ENCODE results near the gene PIK3R5. TPM values are rescaled to one million over a fixed set of nuclear protein-coding genes. Genes with fewer than 3 reads are reported as not detected.
"Not testable (repeated sequence)": the region's sequence is repeated elsewhere in the genome, so short reads cannot be mapped to it uniquely, and the experiment has no call there.

The PIK3R5 gene
- total RNA-seq, 4 donors from 2014 or later: 17.8 to 62.1 (median 22.5) TPM

GRCh38 chr17:8994319-8994718 lies 28.8 kb upstream of the PIK3R5 start:
- TF ChIP-seq POLR2A (IDR thresholded peaks at IDR 0.05): no peak
- TF ChIP-seq CTCF (IDR thresholded peaks at IDR 0.05): peak; percentile 39 to 70 (median 53)
- DNase-seq (ENCODE audit: low spot score in 2 of 2): peak in 1 of 2 donors; percentile 31
- Histone ChIP-seq H3K36me3 (no peaks in the 10 kb centered on the region), H3K9me3 (peaks cover 0 to 4% (median 1%) of the 10 kb centered on the region in 4 donors), H3K27me3 (no peaks in the 10 kb centered on the region), H3K27ac (no peak overlapping the region), H3K4me1 (no peaks in the 10 kb centered on the region), H3K4me3 (no peak overlapping the region)
- WGBS, 2 donors: 66 to 77% methylated on average over 7 of the region's 7 CpGs

- no peaks in the 10 kb centered on the region for H3K4me1 ChIP-seq
- H3K27me3 ChIP-seq: no peaks in the 10 kb centered on the region
- H3K36me3 ChIP-seq: no peaks in the 10 kb centered on the region
- peaks cover 0 to 4% (median 1%) of the 10 kb centered on the region in 4 donors for H3K9me3 ChIP-seq
- 41 to 49% methylated on average over 7 to 8 of the region's 10 CpGs for WGBS, 2 donors
- TF ChIP-seq POLR2A (IDR thresholded peaks at IDR 0.05) (no peak), CTCF (IDR thresholded peaks at IDR 0.05) (peak; percentile 55 to 75 (median 71))
- no peak overlapping the region for H3K27ac ChIP-seq
- peak; percentile 54 to 79 for DNase-seq (ENCODE audit: low spot score in 2 of 2)
- no peak overlapping the region for H3K4me3 ChIP-seq
These were observed 26.2 kb upstream of the PIK3R5 start for GRCh38 chr17:8991514-8992285.

GRCh38 chr17:8988263-8988935 lies 22.9 kb upstream of the PIK3R5 start:
- H3K9me3 ChIP-seq; H3K27ac ChIP-seq; H3K27me3 ChIP-seq; DNase-seq (ENCODE audit: low spot score in 2 of 2); H3K4me1 ChIP-seq; H3K4me3 ChIP-seq; H3K36me3 ChIP-seq: not testable (repeated sequence)
- WGBS, 2 donors: 32 to 78% methylated on average over 2 of the region's 2 CpGs

GRCh38 chr17:8986295-8986694 lies 20.8 kb upstream of the PIK3R5 start:
- H3K27me3 ChIP-seq: no peaks in the 10 kb centered on the region
- no peak overlapping the region for H3K4me3 ChIP-seq
- 85 to 90% methylated on average over 2 of the region's 2 CpGs for WGBS, 2 donors
- peaks cover 0 to 7% (median 0%) of the 10 kb centered on the region in 4 donors for H3K9me3 ChIP-seq
- no peaks in the 10 kb centered on the region for H3K4me1 ChIP-seq
- H3K27ac ChIP-seq: no peak overlapping the region
- TF ChIP-seq CTCF (IDR thresholded peaks at IDR 0.05) (no peak), POLR2A (IDR thresholded peaks at IDR 0.05) (no peak), EP300 (IDR thresholded peaks at IDR 0.05) (no peak)
- H3K36me3 ChIP-seq: no peaks in the 10 kb centered on the region
- no peak for DNase-seq (ENCODE audit: low spot score in 2 of 2)

GRCh38 chr17:8985054-8985701 lies 19.7 kb upstream of the PIK3R5 start:
- Histone ChIP-seq H3K4me3 (no peak overlapping the region), H3K27me3 (no peaks in the 10 kb centered on the region), H3K4me1 (no peaks in the 10 kb centered on the region), H3K9me3 (peaks cover 0 to 7% (median 0%) of the 10 kb centered on the region in 4 donors), H3K27ac (no peak overlapping the region), H3K36me3 (no peaks in the 10 kb centered on the region)
- TF ChIP-seq EP300 (IDR thresholded peaks at IDR 0.05) (no peak), CTCF (IDR thresholded peaks at IDR 0.05) (no peak), POLR2A (IDR thresholded peaks at IDR 0.05) (no peak)
- 80 to 81% methylated on average over 4 of the region's 4 CpGs for WGBS, 2 donors
- DNase-seq (ENCODE audit: low spot score in 2 of 2): no peak

GRCh38 chr17:8984225-8984624 lies 18.7 kb upstream of the PIK3R5 start:
- not testable (repeated sequence) for H3K9me3 ChIP-seq; H3K4me1 ChIP-seq; H3K27me3 ChIP-seq; DNase-seq (ENCODE audit: low spot score in 2 of 2); H3K36me3 ChIP-seq; H3K27ac ChIP-seq; H3K4me3 ChIP-seq
- 93 to 94% methylated on average over 5 of the region's 5 CpGs for WGBS, 2 donors

Data from tibial nerve (tissue), 4 donors.